NCI-H82 treated with DMSO at 0.1 percent for 48 hours (cell line): Measurements from ENCODE around the gene SORCS2.

Experiments used
- DNase-seq: peaks from one replicate; lab custom pipeline; 2025; ENCODE audit not compliant: unreplicated experiment; lab: John Stamatoyannopoulos, UW

Gene SORCS2

GRCh38 chr4:7775396-7775795 lies 583.1 kb downstream of the SORCS2 start:
- no peak for DNase-seq

GRCh38 chr4:7777017-7777710 lies 584.8 kb downstream of the SORCS2 start:
- no peak for DNase-seq

GRCh38 chr4:7777871-7778509 lies 585.7 kb downstream of the SORCS2 start:
- DNase-seq: no peak

DNA sequence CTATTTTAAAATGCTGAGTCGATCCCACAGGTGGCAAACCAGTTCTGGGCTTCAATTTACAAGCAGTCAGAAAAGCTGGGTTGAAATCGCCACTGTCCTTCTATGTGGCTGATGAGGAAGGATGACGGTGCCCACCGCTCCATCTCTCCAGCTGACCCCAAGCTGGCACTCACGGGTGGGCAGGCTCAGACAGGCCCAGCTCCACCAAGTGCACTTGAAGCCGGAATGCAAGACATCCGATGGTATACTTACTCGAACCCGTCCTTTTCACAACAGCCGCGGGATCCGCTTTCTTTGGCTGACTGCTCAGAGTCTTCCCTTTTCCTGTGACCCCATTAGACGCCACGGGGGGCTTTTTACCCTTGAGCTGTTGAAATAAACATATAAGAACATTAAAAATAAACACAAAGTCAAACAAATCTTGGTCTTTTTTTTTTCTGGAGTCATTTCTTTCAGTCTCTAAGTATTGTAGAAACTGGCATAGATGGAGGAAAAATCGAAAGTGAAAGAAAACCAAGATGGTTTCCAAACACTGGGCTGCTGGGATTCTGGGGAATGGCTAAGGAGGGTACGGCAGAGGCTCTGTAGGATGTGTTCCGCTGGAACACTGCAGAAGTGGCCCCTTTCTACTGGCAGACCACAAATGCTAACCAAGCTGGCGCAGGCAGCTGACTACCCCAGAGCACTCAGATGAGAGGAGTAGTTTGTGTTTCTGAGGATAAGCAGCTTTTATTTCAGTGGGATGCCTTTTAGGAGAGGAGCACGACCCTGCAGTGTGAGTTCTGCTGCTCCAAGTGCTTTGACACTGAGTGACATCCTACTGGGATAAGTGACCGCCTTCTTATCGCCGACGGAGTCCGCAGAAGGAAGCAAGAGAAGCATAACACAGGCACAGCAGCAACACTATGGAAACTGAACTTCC lies 586.4 kb downstream of the SORCS2 start:
- DNase-seq: no peak

DNA sequence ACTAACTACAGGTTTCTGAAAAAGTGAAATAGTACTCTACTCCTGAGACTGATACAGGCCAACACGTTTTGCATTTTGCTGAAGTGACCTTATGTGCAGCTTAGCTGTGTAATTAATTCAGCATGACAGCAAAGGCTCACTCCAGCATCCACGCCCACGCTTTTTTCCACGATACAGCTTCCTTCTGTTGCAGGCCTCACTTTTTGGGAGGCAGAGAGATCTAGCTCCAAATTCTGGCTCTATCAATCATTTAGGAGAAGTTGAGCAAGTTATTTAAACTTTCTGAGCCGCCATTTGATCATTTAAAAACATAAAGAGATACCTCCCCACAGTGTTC lies 587.1 kb downstream of the SORCS2 start:
- DNase-seq: no peak

- DNase-seq: no peak
Measured at GRCh38 chr4:7780751-7781348, 588.5 kb downstream of the SORCS2 start.

- no peak for DNase-seq
Measured at GRCh38 chr4:7781366-7781765, 589.0 kb downstream of the SORCS2 start.

DNA sequence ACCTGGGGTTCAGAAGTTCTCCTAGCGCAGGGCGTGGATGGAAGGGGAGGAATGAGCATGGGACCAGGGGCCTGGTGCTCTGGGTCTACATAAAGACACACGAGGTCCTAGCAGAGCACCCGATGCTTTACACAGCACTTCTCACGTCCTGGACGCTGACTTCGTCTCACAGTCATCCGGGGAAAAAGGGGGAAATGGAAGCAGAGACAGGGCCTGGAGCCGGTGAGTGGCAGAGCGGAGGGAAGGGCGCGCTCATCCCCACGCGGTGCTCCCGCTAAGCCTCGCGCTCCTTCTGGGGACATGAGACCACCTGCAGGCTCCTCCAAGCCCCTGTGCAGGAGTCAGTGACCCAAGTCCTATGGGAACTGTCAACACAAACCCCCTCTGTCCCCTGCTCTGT lies 589.7 kb downstream of the SORCS2 start:
- DNase-seq: no peak

GRCh38 chr4:7782783-7783182 lies 590.4 kb downstream of the SORCS2 start:
- no peak for DNase-seq

- no peak for DNase-seq
Measured at GRCh38 chr4:7783541-7783940, 591.2 kb downstream of the SORCS2 start.

GRCh38 chr4:7784131-7784870 lies 592.0 kb downstream of the SORCS2 start:
- DNase-seq: no peak

DNA sequence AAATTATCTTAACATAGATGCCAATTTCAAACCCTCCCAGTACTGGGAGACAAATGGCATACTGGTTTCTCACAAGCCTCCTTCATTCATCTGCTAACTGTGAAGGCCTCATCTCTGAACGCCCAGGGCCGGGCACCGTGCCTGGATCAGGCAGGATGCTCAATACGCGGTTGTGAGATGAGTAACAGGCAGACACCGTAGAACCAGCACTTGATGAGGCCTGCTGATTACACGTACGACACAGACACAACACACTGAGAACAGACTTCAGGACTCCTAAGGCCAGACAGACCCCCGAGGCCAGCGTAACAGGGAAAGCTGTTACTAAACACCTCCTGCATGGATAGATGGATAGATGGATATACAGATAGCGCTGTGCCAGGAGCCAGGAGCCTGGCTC lies 592.7 kb downstream of the SORCS2 start:
- DNase-seq: no peak

- DNase-seq: no peak
Measured at GRCh38 chr4:7786040-7786439, 593.7 kb downstream of the SORCS2 start.

GRCh38 chr4:7786517-7786916 lies 594.2 kb downstream of the SORCS2 start:
- DNase-seq: no peak

DNA sequence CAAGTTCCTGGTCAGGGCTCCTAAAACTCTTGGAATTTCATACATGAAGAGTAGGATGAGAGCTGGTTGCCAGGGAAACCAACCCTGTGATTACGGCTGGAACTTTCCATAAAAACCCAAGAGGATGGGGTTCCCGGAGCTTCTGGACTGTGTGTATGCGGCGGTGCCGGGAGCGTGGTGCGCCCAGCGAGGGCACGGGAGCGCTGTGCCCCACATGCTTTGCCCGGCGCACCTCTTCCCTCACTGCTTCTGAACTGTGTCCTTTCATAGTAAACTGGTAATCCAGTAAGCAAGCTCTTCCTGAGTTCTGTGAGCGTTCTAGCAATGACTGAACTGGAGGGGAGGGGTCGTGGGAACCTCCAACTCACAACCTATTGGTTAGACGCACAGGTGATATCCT lies 594.7 kb downstream of the SORCS2 start:
- DNase-seq: no peak

GRCh38 chr4:7787681-7788141 lies 595.4 kb downstream of the SORCS2 start:
- no peak for DNase-seq

DNA sequence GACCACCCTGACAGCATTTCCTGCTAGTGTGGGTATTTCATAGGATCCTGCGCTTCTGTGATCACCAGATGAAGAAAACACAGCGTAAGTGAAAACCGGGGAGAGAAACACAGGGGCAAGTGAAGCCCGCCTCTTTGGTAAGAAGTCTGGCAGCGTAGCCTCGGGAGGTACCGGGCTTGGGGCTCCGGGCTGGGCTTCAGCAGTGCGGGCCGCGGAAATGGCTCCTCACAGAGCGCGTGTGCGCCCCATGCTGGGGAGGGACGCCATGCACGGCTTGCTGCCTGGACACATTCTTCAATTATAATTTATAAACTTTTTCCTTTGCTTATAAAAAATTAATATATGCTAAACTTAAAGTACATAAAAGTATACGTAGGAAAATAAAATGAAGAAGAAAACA lies 595.9 kb downstream of the SORCS2 start:
- no peak for DNase-seq

DNA sequence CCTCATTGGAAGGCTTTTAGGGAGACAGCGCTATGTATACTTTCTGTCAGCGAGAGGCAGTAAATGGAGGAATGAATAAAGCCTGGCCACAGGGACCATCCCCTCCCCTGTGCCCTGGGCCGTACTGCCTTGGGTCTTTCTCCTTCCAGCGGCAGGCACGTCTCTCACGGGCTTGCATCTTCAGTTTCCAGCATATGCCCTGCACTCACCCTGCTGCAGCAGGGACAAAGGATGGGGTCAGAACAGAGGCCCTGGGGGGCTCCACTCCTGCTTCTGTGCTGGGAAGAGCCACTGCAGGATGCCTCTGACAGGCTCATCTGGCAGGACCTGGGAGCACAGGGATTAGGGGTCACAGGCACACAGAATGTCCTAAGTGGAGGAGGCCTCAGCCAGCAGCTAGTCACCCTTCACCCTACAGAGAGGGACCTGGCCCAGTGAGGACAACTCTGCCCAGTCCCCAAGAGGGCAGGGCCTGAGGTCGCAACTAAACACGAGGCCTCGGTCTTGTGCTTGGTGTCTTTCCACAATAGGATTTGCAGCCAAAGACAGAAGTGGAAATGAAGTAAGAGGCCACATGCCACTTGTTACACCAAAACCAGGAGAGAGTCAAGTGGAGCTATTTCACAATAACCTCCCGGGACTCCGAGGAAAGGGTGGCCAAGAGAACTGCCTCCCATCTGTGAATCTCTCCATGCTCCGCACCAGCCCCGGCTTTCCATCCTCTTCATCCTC lies 596.5 kb downstream of the SORCS2 start:
- no peak for DNase-seq

- DNase-seq: no peak
Measured at GRCh38 chr4:7790023-7790422, 597.7 kb downstream of the SORCS2 start.

DNA sequence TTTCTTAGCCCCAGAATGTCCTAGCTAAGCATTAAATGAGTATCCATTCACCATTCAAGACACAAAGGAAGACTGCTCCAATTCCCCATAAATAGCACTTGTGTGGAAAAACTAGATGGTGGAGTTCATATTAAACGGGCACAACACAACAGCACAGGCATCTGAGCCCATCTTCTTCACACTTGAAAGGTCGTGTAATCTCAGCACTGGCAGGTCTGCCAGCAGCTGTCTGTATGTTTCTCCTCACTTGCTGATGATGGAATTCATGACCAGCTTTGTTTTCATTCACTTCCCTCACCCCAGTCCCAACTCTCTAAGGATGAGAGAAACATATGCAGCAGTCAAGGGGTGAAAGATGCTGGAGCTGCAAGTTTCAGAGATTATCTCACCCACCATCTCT lies 598.7 kb downstream of the SORCS2 start:
- no peak for DNase-seq
